Neuronal stem cell (in vitro differentiated cells): Measurements from ENCODE around the gene SLC12A2.

Experiments used
- DNase-seq: peaks from one replicate; pipeline ENCODE4 v3.0.0-alpha.2; 2013; ENCODE audit warnings: low spot score
- H2AFZ ChIP-seq: one replicate; pipeline ENCODE4 v1.6.1; 2013; ENCODE audit warnings: mild to moderate bottlenecking, low read length, inconsistent platforms
- H2AK5ac ChIP-seq: 2 replicates; pipeline ENCODE4 v1.6.1; 2013; ENCODE audit warnings: low read depth, mild to moderate bottlenecking, inconsistent platforms, low read length, moderate library complexity, mixed read lengths
- H2BK120ac ChIP-seq: 2 replicates; pipeline ENCODE4 v1.6.1; 2013; ENCODE audit warnings: low read depth, mild to moderate bottlenecking, inconsistent platforms, low read length, moderate library complexity, mixed read lengths
- H2BK12ac ChIP-seq: one replicate; pipeline ENCODE4 v1.6.1; 2013; ENCODE audit warnings: low read length, inconsistent platforms
- H2BK15ac ChIP-seq: 2 replicates; pipeline ENCODE4 v1.6.1; 2013; ENCODE audit warnings: mild to moderate bottlenecking, low read length, inconsistent platforms, mixed read lengths
- H2BK5ac ChIP-seq: one replicate; pipeline ENCODE4 v1.6.1; 2013; ENCODE audit warnings: inconsistent platforms, mild to moderate bottlenecking, low read length, moderate library complexity
- H3K14ac ChIP-seq: one replicate; pipeline ENCODE4 v1.6.1; 2013; ENCODE audit warnings: low read length, inconsistent platforms
- H3K18ac ChIP-seq: 2 replicates; pipeline ENCODE4 v1.6.1; 2013; ENCODE audit warnings: low read length, inconsistent platforms
- H3K23ac ChIP-seq: 2 replicates; pipeline ENCODE4 v1.6.1; 2013; ENCODE audit warnings: low read depth, mild to moderate bottlenecking, mixed read lengths, low read length, inconsistent platforms; ENCODE audit not compliant: poor library complexity
- H3K27ac ChIP-seq: replicated peaks from 3 replicates; pipeline ENCODE4 v1.5.1; 2013; ENCODE audit warnings: low read length, inconsistent platforms
- H3K27me3 ChIP-seq, 3 experiments: 2 replicates each; pipeline ENCODE4 v1.6.1; 2013; ENCODE audit warnings: low read length in 3 of 3, mild to moderate bottlenecking in 2 of 3, inconsistent platforms in 1 of 3, low read depth in 1 of 3, mixed read lengths in 1 of 3, moderate library complexity in 1 of 3; ENCODE audit not compliant: control insufficient read depth in 3 of 3, insufficient read depth in 3 of 3
- H3K36me3 ChIP-seq, 2 donors: replicated peaks in 1 of 2; 2 replicates each; pipeline ENCODE4 v1.6.1; 2013; ENCODE audit warnings: low read length in 2 of 2; ENCODE audit not compliant: control insufficient read depth in 2 of 2, insufficient read depth in 2 of 2
- H3K4ac ChIP-seq: 2 replicates; pipeline ENCODE4 v1.6.1; 2013; ENCODE audit warnings: inconsistent platforms, mild to moderate bottlenecking, low read length, moderate library complexity
- H3K4me1 ChIP-seq, 2 donors: 1 replicate in 1 of 2; 2 replicates in 1 of 2; pipeline ENCODE4 v1.6.1; 2013; ENCODE audit warnings: low read length in 2 of 2, low read depth in 1 of 2; ENCODE audit not compliant: control insufficient read depth in 2 of 2, insufficient read depth in 1 of 2
- H3K4me2 ChIP-seq: one replicate; pipeline ENCODE4 v1.6.1; 2013; ENCODE audit warnings: mild to moderate bottlenecking, low read length, inconsistent platforms; ENCODE audit not compliant: insufficient read depth, poor library complexity, severe bottlenecking
- H3K4me3 ChIP-seq, 2 donors: 2 replicates each; pipeline ENCODE4 v1.5.1; 2013; ENCODE audit warnings: low read length in 2 of 2, mild to moderate bottlenecking in 2 of 2, inconsistent platforms in 1 of 2, moderate library complexity in 1 of 2
- H3K79me1 ChIP-seq: one replicate; pipeline ENCODE4 v1.6.1; 2013; ENCODE audit warnings: low read depth, mild to moderate bottlenecking, inconsistent platforms, low read length, moderate library complexity
- H3K9ac ChIP-seq: one replicate; pipeline ENCODE4 v1.6.1; 2013; ENCODE audit warnings: mild to moderate bottlenecking, low read depth, low read length, inconsistent platforms; ENCODE audit not compliant: poor library complexity
- H3K9me3 ChIP-seq, 2 donors: replicated peaks in 1 of 2; 2 replicates each; pipeline versions ENCODE3 to v1.6.1; 2013; ENCODE audit warnings: low read length in 2 of 2, mild to moderate bottlenecking in 2 of 2, inconsistent platforms in 1 of 2, low read depth in 1 of 2, mixed read lengths in 1 of 2, moderate library complexity in 1 of 2; ENCODE audit not compliant: control insufficient read depth in 2 of 2, insufficient read depth in 1 of 2
- H4K8ac ChIP-seq: one replicate; pipeline ENCODE4 v1.6.1; 2013; ENCODE audit warnings: low read depth, mild to moderate bottlenecking, inconsistent platforms, low read length, moderate library complexity
- H4K91ac ChIP-seq: one replicate; pipeline ENCODE4 v1.6.1; 2013; ENCODE audit warnings: low read length, low read depth, mild to moderate bottlenecking, inconsistent platforms; ENCODE audit not compliant: poor library complexity
- WGBS, 2 donors: extraction: QIAGEN DNeasy Blood & Tissue Kit; methylation state at CpG; one replicate each; pipeline ENCODE4 v1.1.7; 2013; ENCODE audit warnings: missing lambda C conversion rate in 2 of 2, mixed read lengths in 1 of 2; ENCODE audit not compliant: insufficient read length in 2 of 2, insufficient replicate concordance in 1 of 2; ENCODE audit errors: extremely low coverage in 2 of 2; 5-methylcytosine and 5-hydroxymethylcytosine counted together

SLC12A2 gene

GRCh38 chr5:128093368-128093767 is 9.8 kb downstream of the SLC12A2 start:
- peaks cover 2 to 3% of the 10 kb centered on the region in 2 donors for H3K36me3 ChIP-seq
- H3K4me1 ChIP-seq: no peaks in the 10 kb centered on the region
- no peak overlapping the region for H3K4ac ChIP-seq
- H3K27ac ChIP-seq: no peak overlapping the region
- WGBS, 2 donors: no CpG with 5 or more reads among the region's 4 CpGs
- no peak overlapping the region for H2AFZ ChIP-seq
- no peak overlapping the region for H4K91ac ChIP-seq
- no peak for DNase-seq
- H2AK5ac ChIP-seq: no peak overlapping the region
- H3K23ac ChIP-seq: no peak overlapping the region
- no peaks in the 10 kb centered on the region for H3K27me3 ChIP-seq
- H2BK120ac ChIP-seq: no peak overlapping the region
- no peak overlapping the region for H2BK12ac ChIP-seq
- H3K18ac ChIP-seq: no peak overlapping the region
- H3K9ac ChIP-seq: no peak overlapping the region
- H2BK5ac ChIP-seq: no peak overlapping the region
- peaks cover 0 to 26% of the 10 kb centered on the region in 2 donors for H3K9me3 ChIP-seq
- H3K4me2 ChIP-seq: no peak overlapping the region
- H2BK15ac ChIP-seq: no peak overlapping the region
- H3K14ac ChIP-seq: no peak overlapping the region
- no peak overlapping the region for H3K4me3 ChIP-seq
- H4K8ac ChIP-seq: no peak overlapping the region
- no peaks in the 10 kb centered on the region for H3K79me1 ChIP-seq

- Histone ChIP-seq H3K9ac (no peak overlapping the region), H3K4me3 (no peak overlapping the region), H4K91ac (no peak overlapping the region), H3K27ac (no peak overlapping the region), H3K18ac (no peak overlapping the region), H2BK5ac (no peak overlapping the region), H2BK120ac (no peak overlapping the region), H3K4ac (no peak overlapping the region), H3K9me3 (peaks cover 0 to 34% of the 10 kb centered on the region in 2 donors), H3K27me3 (no peaks in the 10 kb centered on the region), H3K79me1 (no peaks in the 10 kb centered on the region), H3K4me1 (no peaks in the 10 kb centered on the region), H3K36me3 (no peaks in the 10 kb centered on the region), H2BK12ac (no peak overlapping the region), H3K4me2 (no peak overlapping the region), H3K14ac (no peak overlapping the region), H4K8ac (no peak overlapping the region), H2AFZ (no peak overlapping the region), H3K23ac (no peak overlapping the region), H2AK5ac (no peak overlapping the region), H2BK15ac (no peak overlapping the region)
- DNase-seq: no peak
- no CpG with 5 or more reads among the region's 1 CpG for WGBS, 2 donors
These were observed 13.7 kb downstream of the SLC12A2 start for GRCh38 chr5:128097224-128097623.

DNA sequence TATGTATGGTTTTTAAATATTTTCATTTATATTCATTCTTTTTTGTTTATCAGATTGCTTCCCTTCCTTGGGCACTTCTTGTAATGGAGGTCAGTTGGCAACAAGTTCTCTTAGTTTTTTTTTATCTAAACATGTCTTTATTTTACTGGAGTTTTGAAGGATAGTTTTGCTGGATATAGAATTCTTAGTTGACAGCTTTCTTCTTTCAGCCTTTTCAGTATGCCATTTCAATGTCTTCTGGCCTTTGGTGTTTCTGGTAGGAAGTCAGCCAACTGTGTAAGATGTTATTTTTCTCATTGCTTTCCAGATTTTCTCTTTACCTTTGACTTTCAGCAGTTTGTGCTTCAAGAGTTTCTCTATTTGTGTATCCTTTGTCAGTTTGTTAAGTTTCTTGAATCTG is 14.2 kb downstream of the SLC12A2 start:
- Histone ChIP-seq H3K27me3 (no peaks in the 10 kb centered on the region), H2BK15ac (no peak overlapping the region), H3K79me1 (no peaks in the 10 kb centered on the region), H3K36me3 (no peaks in the 10 kb centered on the region), H3K4me2 (no peak overlapping the region), H3K9me3 (peaks cover 0 to 34% of the 10 kb centered on the region in 2 donors), H3K4ac (no peak overlapping the region), H4K91ac (no peak overlapping the region), H2AFZ (no peak overlapping the region), H3K4me3 (no peak overlapping the region), H4K8ac (no peak overlapping the region), H2BK5ac (no peak overlapping the region), H3K18ac (no peak overlapping the region), H3K4me1 (no peaks in the 10 kb centered on the region), H2AK5ac (no peak overlapping the region), H2BK12ac (no peak overlapping the region), H3K27ac (no peak overlapping the region), H2BK120ac (no peak overlapping the region), H3K9ac (no peak overlapping the region), H3K23ac (no peak overlapping the region), H3K14ac (no peak overlapping the region)
- DNase-seq: no peak

GRCh38 chr5:128099944-128100343 is 16.4 kb downstream of the SLC12A2 start:
- Histone ChIP-seq H3K9me3 (peaks cover 0 to 28% of the 10 kb centered on the region in 2 donors), H3K9ac (no peak overlapping the region)
- WGBS, 2 donors: no CpG with 5 or more reads among the region's 5 CpGs

More at GRCh38 chr5:128099944-128100343, 16.4 kb downstream of the SLC12A2 start:
- Histone ChIP-seq H2AK5ac (no peak overlapping the region), H3K27ac (no peak overlapping the region), H3K36me3 (no peaks in the 10 kb centered on the region), H3K4me2 (no peak overlapping the region), H2BK12ac (no peak overlapping the region), H3K18ac (no peak overlapping the region), H2AFZ (no peak overlapping the region), H2BK5ac (no peak overlapping the region), H4K91ac (no peak overlapping the region), H3K27me3 (no peaks in the 10 kb centered on the region), H3K4me1 (no peaks in the 10 kb centered on the region), H4K8ac (no peak overlapping the region), H3K4me3 (no peak overlapping the region), H2BK15ac (no peak overlapping the region), H2BK120ac (no peak overlapping the region), H3K79me1 (no peaks in the 10 kb centered on the region), H3K23ac (no peak overlapping the region), H3K14ac (no peak overlapping the region), H3K4ac (no peak overlapping the region)
- no peak for DNase-seq
